A549 treated with CORT108297 at 1 μM for 4 hours (cell line): ENCODE results near the gene SLC29A1. TPM values are rescaled to one million over a fixed set of nuclear protein-coding genes. Genes with fewer than 3 reads are reported as not detected.

ENCODE experiments used
- total RNA-seq: library from RNA; stranded (reverse); fragments of 200-300 nt; extraction: Qiagen RNA extraction; gene quantifications from 5 replicates; pipeline ENCODE4 v1.2.3, GENCODE V29; 2022

The SLC29A1 gene
- total RNA-seq = 41.8 to 58.1 TPM (median 55.7 TPM) in 5 replicates

DNA sequence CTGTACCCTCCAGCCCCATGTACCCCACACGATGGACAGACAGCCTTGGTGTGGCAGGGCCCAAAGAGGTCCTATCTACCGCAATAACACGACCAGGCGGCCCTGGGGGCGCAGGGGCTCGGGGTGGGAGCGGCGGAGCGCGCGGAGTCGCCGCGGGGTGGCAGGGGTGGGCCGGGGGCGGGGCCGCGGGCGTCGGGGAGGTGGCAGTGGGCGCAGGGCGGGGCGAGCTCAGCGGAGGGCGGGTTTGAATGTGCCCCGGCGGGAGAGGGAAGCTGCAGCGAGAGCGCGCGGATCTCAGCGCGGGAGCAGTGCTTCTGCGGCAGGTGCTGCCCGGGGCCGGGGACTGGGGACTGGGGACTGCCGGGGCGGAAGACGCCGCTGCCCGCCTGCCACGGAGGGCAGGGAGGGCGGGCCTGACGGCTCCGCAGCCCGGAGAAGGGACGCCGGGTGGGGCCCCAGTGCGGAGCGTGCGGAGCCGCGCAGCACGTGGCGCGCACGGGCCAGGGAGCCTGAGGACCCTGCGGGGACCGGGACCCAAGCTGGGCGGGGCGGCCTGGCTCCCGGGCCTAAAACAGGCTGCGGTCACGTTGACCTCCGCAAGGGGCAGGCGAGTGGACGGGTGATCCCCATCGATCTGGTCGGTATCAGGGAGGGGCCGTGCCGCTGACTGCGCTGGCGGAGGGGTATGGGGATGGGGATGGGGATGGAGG, at the start of gene SLC29A1:
SLC29A1 (plus strand) TSS at position 277 of the 710 bp plus-strand sequence. CDS start 3,719 bp downstream, outside the sequence.

DNA sequence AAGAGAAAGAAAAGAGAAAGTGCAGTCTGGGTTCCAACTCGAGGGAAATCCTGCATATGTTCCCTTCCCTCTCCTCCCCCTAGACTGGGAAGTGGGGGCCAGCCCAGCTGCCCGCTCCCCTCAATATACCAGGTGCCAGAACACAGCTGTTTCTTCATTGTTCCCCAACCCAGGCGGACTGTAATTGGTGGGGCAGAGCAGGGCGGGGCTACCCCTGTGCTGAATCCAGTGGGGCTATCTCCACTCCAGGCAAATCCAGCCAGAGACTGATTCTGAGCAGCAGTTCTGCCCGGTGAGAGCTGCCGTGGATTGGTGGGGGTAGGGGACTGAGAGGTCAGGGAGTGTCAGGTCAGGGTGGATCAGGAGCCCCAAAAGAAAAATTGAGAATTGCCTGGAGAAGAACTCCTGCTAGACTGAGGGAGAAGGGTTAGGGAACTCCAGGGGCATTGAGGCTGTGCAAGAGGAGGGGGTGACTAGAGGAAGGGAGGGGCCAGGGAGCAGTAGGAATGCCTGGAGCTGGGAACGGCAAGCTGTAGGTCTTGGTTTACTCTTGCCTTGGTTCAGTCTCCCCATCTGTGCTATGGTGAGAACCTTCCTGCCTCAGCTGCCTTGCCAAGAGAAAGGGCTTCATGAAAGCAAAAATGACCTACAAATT, 6.6 kb upstream of the SLC29A1 start, which contains the start of gene MYMX:
MYMX (plus strand) TSS at position 250 of the 655 bp plus-strand sequence. CDS start 546 bp downstream, outside the sequence.

DNA sequence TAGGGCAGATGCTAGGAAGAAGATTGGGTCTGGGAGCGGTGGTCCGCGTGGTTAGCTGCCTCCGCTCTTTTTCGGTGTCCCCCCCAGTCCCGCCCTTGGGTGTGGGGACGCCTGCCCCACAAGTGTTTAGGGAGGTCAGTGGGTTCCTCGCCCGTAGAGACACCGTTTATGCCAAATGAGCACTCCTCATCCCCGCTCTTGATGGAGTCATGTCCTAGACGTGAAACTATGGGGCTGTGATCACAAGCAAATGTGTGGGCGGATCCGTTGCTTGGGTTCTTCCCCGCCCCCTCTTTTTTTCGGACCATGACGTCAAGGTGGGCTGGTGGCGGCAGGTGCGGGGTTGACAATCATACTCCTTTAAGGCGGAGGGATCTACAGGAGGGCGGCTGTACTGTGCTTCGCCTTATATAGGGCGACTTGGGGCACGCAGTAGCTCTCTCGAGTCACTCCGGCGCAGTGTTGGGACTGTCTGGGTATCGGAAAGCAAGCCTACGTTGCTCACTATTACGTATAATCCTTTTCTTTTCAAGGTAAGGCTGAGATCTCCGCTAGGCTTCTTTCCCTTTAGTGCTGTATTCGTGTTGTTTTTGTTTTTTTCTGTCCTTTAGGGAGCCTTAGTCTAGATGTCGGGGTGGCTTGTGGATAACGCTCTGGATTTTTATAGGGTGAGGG, 23.4 kb downstream of the SLC29A1 start, which contains the start of gene HSP90AB1:
HSP90AB1 (plus strand) TSS at position 439 of the 675 bp plus-strand sequence. CDS start 1,529 bp downstream, outside the sequence.

DNA sequence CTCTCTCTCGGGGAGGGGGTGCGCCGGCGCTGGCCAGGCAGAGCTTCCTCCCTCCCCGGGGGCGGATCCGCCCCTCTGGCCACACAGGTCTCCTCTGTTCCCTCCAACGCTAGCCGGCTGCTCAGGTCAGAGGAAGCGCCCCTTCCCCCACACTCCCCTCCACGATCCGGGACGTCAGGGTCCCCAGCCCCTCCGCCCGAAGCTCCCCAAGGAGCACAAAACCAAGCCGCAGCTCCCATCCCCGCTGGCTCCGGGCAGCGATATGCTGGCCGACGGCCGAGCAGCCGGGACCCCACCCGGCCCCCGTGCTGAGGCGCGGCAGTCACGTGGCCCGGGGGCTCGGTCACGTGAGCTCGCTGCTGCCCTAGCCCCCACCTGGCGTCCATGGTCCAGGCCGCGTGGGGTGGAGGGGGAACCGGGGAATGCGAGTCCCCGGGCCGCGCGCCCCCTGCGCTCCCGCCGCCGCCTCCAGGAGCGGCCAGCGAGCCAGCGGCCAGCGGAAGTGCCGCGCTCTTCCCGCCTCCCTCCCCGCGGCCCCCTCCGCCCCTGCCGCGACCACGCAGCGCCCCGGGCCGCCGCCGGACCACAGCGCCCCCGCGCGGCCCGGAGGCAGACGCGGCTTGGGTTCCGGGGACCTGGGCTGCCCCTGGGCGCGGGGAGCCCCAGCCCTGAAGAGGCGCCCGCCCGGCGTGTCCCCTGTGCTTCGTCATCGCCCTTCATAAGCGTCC, 33.8 kb downstream of the SLC29A1 start, which contains the start of gene SLC35B2:
SLC35B2 (minus strand) TSS at position 504 of the 728 bp plus-strand sequence; CDS start at position 386, 118 bp downstream.

DNA sequence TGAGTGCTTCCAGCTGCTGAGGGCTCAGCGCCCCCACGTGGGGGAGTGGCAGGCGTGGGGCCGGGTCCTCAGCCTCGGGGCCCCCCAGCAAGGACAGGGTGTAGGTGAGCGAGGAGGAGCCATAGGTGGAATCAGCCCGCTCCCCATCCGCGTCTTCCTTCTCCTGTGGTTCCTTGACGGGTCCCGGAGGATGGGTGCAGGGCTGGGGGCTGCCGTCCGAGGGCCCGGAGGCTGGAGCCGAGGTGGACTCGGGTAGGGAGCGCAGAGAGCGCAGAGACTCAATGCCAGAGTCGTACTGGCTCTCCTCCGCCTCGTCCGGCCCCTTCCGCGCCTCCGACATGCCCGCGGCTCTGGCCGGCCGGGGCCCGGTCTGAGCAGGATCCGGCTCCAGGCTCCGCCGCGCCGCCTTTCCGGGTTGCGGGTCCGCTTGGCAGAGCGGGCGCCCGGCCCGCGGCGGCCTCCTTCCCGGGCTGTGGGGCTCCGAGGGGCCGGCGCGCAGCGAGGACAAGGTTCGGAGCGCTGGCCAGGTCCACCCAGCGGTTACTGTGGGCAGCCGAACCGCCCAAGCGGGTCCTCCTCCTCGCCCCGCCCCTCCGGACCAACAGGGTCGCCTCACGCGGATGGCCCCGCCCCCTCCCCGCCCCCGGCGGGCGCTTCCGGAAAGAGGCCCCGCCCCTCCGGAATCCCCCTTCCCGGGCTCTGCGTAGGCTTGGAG, 41.8 kb downstream of the SLC29A1 start, which contains the start of gene NFKBIE:
NFKBIE (minus strand) TSS at position 545 of the 715 bp plus-strand sequence; CDS start at position 340, 205 bp downstream.

DNA sequence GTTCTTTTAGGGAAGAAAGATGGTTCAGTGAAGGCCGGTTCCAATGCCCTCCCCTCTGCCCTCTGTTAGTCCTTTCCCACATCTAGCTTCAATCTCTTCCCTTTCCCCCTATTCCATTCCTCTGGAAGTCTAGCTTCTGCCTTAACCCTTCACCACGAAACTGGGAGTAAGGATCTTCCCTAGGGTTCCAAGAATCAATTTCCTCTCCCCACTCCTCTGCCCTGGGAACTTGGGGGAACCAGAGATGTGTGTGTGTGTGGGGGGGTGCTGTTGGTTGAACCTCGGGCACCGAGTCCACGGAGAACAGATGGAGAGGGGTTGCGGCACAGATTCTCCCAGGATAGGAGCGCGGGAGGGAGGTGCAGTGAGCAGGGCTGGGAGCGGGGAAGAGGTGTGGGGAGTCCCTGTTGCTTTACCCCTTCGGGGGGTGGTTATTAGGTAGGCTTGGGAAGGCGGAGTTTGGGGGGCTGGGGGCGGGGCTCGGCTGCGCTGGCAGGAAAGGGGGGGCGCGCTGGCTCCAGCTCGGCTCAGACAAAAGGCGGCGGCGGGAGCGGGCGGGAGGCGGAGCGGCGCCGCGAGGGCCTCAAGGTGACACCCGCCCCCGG, 46.6 kb downstream of the SLC29A1 start, which contains the start of gene TMEM151B:
TMEM151B (plus strand) TSS at position 530 of the 605 bp plus-strand sequence. CDS start 293 bp downstream, outside the sequence.

Other genes starting within 250 kb of the SLC29A1 start
- 58.4 to 75.2 TPM (median 73.2 TPM) in 5 replicates for gene MRPL14, start 96.1 kb upstream of the SLC29A1 start, total RNA-seq
- 12.7 to 18.0 TPM (median 16.7 TPM) in 5 replicates for gene TMEM63B, start 96.0 kb upstream of the SLC29A1 start, total RNA-seq
- gene CAPN11, start 64.8 kb upstream of the SLC29A1 start, total RNA-seq = 0.02 TPM in 1 of 5 replicates, not detected in the others
- gene MYMX, start 6.7 kb upstream of the SLC29A1 start, total RNA-seq = not detected in 5 replicates
- 1,156 to 1,487 TPM (median 1,195 TPM) in 5 replicates for gene HSP90AB1, start 23.5 kb downstream of the SLC29A1 start, total RNA-seq
- gene SLC35B2, start 33.9 kb downstream of the SLC29A1 start, total RNA-seq = 52.8 to 71.0 TPM (median 68.4 TPM) in 5 replicates
- 8.8 to 13.9 TPM (median 12.1 TPM) in 5 replicates for gene NFKBIE, start 42.0 kb downstream of the SLC29A1 start, total RNA-seq
- 0.02 to 0.06 TPM (median 0.04 TPM) in 4 of 5 replicates, not detected in the other for gene TMEM151B, start 46.9 kb downstream of the SLC29A1 start, total RNA-seq
- 5.9 to 8.5 TPM (median 7.3 TPM) in 5 replicates for gene AARS2, start 89.8 kb downstream of the SLC29A1 start, total RNA-seq
- not detected in 5 replicates for gene SPATS1, start 119.1 kb downstream of the SLC29A1 start, total RNA-seq
- 10.5 to 16.9 TPM (median 12.3 TPM) in 5 replicates for gene CDC5L, start 164.1 kb downstream of the SLC29A1 start, total RNA-seq